Measurements from ENCODE around the gene KEL. TPM values are rescaled to one million over a fixed set of nuclear protein-coding genes. Genes with fewer than 3 reads are reported as not detected.

KEL gene
- total RNA-seq, 1 experiment from 2014 or later, result 0.91 TPM

DNA sequence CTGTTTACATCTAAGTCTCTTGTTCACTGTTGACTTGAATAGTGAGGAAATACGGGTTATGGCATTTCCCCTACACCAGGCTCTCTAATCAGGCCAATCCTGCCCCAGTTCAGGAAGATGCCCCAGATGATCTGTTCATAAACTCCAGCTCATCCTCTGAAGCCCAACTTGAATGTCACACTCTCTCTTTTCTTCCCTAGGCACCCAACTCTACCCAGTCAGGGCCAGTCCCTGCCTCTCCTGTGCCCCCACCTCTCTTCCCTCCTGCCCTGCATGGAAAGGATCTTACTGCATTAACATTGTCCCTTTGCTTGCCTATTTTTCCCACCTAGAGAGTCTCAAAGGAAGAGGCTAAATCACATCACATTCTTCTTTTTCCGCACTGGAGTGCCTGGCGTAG lies 66.0 kb downstream of the KEL start:
- H3K4me3 ChIP-seq (replicated peaks in 1 of 2; ENCODE audit: low read depth in 1 of 2, low read length in 2 of 2), result no peak overlapping the region
- no peaks in the 10 kb centered on the region for H3K79me2 ChIP-seq (ENCODE audit: insufficient read depth, low read length)
- CTCF ChIA-PET, result no interaction called here
- no peak overlapping the region for H3K27ac ChIP-seq (ENCODE audit: low read depth, low read length)
- no peaks in the 10 kb centered on the region for H3K36me3 ChIP-seq (ENCODE audit: control insufficient read depth in 1 of 2, insufficient read depth in 2 of 2, low read length in 2 of 2)
- TF ChIP-seq POLR2A (IDR thresholded peaks at IDR 0.05; ENCODE audit: borderline replicate concordance, extremely low read depth, insufficient read depth, insufficient read length) (no peak), RAD21 (IDR thresholded peaks at IDR 0.05; ENCODE audit: low read depth) (no peak), FOSL1 (IDR thresholded peaks at IDR 0.05; ENCODE audit: low read depth) (no peak), ZNF274 (IDR thresholded peaks at IDR 0.05; ENCODE audit: low read depth, low read length) (no peak), SP1 (IDR thresholded peaks at IDR 0.05; ENCODE audit: low read depth) (no peak), EZH2 (IDR thresholded peaks at IDR 0.05) (no peak)
- TF ChIP-seq, protein P1, sequence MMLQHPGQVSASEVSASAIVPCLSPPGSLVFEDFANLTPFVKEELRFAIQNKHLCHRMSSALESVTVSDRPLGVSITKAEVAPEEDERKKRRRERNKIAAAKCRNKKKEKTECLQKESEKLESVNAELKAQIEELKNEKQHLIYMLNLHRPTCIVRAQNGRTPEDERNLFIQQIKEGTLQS (IDR thresholded peaks at IDR 0.05), result no peak
- TF ChIP-seq, protein P2, sequence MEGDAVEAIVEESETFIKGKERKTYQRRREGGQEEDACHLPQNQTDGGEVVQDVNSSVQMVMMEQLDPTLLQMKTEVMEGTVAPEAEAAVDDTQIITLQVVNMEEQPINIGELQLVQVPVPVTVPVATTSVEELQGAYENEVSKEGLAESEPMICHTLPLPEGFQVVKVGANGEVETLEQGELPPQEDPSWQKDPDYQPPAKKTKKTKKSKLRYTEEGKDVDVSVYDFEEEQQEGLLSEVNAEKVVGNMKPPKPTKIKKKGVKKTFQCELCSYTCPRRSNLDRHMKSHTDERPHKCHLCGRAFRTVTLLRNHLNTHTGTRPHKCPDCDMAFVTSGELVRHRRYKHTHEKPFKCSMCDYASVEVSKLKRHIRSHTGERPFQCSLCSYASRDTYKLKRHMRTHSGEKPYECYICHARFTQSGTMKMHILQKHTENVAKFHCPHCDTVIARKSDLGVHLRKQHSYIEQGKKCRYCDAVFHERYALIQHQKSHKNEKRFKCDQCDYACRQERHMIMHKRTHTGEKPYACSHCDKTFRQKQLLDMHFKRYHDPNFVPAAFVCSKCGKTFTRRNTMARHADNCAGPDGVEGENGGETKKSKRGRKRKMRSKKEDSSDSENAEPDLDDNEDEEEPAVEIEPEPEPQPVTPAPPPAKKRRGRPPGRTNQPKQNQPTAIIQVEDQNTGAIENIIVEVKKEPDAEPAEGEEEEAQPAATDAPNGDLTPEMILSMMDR (IDR thresholded peaks at IDR 0.05 in 2 of 3, conservative IDR thresholded peaks at IDR 0.05 in 1 of 3; ENCODE audit: borderline replicate concordance in 1 of 3, insufficient read depth in 1 of 3, low read depth in 2 of 3, low read length in 2 of 3), result no peak
- TF ChIP-seq, protein P3, sequence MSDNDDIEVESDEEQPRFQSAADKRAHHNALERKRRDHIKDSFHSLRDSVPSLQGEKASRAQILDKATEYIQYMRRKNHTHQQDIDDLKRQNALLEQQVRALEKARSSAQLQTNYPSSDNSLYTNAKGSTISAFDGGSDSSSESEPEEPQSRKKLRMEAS (IDR thresholded peaks at IDR 0.05), result no peak
- TF ChIP-seq, protein P4, sequence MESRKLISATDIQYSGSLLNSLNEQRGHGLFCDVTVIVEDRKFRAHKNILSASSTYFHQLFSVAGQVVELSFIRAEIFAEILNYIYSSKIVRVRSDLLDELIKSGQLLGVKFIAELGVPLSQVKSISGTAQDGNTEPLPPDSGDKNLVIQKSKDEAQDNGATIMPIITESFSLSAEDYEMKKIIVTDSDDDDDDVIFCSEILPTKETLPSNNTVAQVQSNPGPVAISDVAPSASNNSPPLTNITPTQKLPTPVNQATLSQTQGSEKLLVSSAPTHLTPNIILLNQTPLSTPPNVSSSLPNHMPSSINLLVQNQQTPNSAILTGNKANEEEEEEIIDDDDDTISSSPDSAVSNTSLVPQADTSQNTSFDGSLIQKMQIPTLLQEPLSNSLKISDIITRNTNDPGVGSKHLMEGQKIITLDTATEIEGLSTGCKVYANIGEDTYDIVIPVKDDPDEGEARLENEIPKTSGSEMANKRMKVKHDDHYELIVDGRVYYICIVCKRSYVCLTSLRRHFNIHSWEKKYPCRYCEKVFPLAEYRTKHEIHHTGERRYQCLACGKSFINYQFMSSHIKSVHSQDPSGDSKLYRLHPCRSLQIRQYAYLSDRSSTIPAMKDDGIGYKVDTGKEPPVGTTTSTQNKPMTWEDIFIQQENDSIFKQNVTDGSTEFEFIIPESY (IDR thresholded peaks at IDR 0.05; ENCODE audit: extremely low read depth, insufficient replicate concordance, low read length), result no peak
- intact Hi-C loops (cut with micrococcal nuclease), result no loop called here
- peaks cover 29% of the 10 kb centered on the region for H3K27me3 ChIP-seq (ENCODE audit: insufficient read depth, low read length)
- RAD21 ChIA-PET (ENCODE audit: low non-redundant PET in 1 of 2, low total read pairs in 2 of 2, uncharacterized antibody in 2 of 2, unreplicated experiment in 2 of 2), result no interaction called here
- no peaks in the 10 kb centered on the region for H4K20me1 ChIP-seq (ENCODE audit: insufficient read depth)
- POLR2A ChIA-PET, result no interaction called here
- ATAC-seq, result no peak
- no peaks in the 10 kb centered on the region for H3K9me3 ChIP-seq (ENCODE audit: control insufficient read depth in 1 of 2, insufficient read depth in 1 of 2, low read depth in 1 of 2, low read length in 2 of 2)
- no peak overlapping the region for H3K4me2 ChIP-seq (ENCODE audit: low read length)
- H2AFZ ChIP-seq (ENCODE audit: low read depth, low read length, poor library complexity, severe bottlenecking), result no peak overlapping the region
- H3K4me1 ChIP-seq (ENCODE audit: control insufficient read depth in 1 of 2, insufficient read depth in 2 of 2, low read length in 2 of 2), result no peaks in the 10 kb centered on the region
- BruUV-seq (replicated peaks), result no TSS peak
- DNase-seq (ENCODE audit: low read depth, low spot score), result no peak
- H3K9me2 ChIP-seq (ENCODE audit: insufficient read depth), result no peaks in the 10 kb centered on the region
- no peak overlapping the region for H3K9ac ChIP-seq (ENCODE audit: low read length)

Data from HCT116 (cell line).